Stimulated activated CD4-positive, alpha-beta T cell treated with anti-CD3 and anti-CD28 coated beads, TNF-alpha, amount 100 ng/mL, for 1 hour (primary cell): Measurements from ENCODE around the gene RIPOR2.
"Not testable (repeated sequence)": the region's sequence is repeated elsewhere in the genome, so short reads cannot be mapped to it uniquely, and the experiment has no call there.

ENCODE experiments used
- DNase-seq, 3 donors: peaks; one replicate each; pipeline ENCODE4 v3.0.0-alpha.2; 2020; ENCODE audit warnings: low read depth in 3 of 3, low spot score in 1 of 3

The RIPOR2 gene

DNA sequence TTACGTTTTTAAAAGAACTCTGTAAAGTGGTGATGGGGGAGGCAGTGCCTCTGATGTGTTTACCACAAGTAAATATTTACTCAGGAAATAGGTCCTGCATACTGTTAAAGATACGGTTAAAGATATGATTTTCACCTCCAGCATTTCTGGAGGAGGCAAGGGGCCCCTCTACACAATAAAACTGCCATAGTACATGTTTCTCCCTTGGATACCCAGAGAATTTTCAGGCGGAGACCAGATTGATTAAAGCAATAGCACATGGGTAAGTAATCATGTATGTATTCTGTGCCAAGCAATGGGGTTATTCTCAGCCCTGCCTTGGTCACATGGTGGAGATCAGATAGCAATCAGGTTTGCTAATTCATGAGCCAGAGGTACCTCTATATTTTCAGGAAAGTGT lies 9.6 kb downstream of the RIPOR2 start:
- DNase-seq = no peak

DNA sequence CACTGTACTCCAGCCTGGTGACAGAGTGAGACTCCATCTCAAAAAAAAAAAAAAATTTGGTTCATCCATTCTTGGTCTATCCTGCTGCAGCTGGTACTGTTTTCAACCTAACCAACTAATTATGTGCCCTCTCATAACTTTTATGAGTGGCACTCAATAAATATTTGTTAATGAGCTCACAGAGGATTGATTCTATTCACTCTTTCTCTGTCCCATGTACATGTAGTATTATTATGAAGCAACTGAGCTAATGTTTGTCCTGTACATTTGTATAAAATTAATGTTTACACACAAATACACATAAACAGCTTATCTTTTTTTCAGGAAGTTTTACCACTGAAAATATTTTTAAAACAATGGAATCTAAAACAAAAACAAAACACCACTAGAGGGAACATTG lies 10.1 kb downstream of the RIPOR2 start:
- DNase-seq = no peak

GRCh38 chr6:24924580-24925356 lies 11.0 kb downstream of the RIPOR2 start:
- DNase-seq = no peak

GRCh38 chr6:24923885-24924401 lies 11.8 kb downstream of the RIPOR2 start:
- DNase-seq = no peak

GRCh38 chr6:24922814-24923213 lies 12.9 kb downstream of the RIPOR2 start:
- DNase-seq = no peak

GRCh38 chr6:24922170-24922569 lies 13.6 kb downstream of the RIPOR2 start:
- DNase-seq = no peak

GRCh38 chr6:24920136-24920535 lies 15.6 kb downstream of the RIPOR2 start:
- no peak for DNase-seq

GRCh38 chr6:24919056-24919892 lies 16.5 kb downstream of the RIPOR2 start:
- DNase-seq = no peak

DNA sequence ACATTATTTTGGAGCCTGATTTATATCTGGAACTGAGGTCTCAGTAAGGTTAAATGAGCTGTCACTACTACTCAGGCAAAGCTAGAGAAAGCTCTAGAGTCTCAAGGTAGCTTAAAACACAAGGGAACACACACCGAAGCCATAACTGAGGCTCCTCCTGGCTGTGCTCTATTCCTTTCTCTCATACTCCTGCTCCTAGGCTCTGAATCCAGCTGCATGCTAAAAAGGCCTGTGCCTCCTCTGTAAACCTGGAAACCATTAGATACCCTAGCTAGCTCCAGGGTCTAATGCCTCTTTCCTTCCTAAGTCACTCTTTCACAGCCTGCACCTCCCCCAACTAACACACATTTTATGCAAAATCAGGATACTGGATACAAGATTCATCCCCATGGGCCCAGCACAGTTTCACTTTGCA lies 17.1 kb downstream of the RIPOR2 start:
- DNase-seq = no peak

- DNase-seq = no peak
These were observed 19.3 kb downstream of the RIPOR2 start for GRCh38 chr6:24916496-24916895.

DNA sequence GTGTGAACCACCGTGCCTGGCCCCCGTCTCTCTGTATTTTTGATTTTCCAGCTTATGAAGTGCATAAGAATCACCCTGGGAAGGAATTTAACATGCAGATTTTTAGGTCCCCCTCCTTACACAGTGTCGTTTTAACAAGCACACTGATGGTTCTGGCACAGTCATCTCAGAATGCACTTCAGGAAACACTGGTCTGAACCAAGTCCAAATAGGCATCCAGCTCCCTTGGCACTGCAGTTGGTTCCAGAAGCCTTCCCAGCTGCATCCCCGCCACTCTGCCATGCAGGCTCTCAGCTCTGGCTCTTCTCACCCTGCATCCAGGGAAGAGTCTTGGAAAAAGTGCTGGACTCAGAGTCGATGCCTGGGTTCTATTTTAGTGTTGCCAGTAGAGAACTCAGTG lies 20.1 kb downstream of the RIPOR2 start:
- DNase-seq = no peak

DNA sequence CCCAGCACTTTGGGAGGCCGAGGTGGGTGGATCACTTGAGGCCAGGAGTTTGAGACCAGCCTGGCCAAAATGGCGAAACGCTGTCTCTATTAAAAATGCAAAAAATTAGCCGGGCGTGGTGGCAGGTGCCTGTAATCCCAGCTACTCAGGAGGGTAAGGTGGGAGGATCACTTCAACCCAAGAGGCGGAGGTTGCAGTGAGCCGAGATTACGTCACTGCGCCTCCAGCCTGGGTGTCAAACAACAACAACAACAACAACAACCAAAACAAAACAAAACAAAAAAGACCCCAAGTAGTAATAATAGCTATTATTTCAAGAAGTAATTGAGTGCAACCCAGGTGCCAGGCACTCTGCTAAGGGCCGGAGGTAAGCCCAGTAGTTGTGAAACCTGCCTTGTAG lies 21.7 kb downstream of the RIPOR2 start:
- not testable (repeated sequence) for DNase-seq

GRCh38 chr6:24911796-24912382 lies 23.9 kb downstream of the RIPOR2 start:
- no peak for DNase-seq

DNA sequence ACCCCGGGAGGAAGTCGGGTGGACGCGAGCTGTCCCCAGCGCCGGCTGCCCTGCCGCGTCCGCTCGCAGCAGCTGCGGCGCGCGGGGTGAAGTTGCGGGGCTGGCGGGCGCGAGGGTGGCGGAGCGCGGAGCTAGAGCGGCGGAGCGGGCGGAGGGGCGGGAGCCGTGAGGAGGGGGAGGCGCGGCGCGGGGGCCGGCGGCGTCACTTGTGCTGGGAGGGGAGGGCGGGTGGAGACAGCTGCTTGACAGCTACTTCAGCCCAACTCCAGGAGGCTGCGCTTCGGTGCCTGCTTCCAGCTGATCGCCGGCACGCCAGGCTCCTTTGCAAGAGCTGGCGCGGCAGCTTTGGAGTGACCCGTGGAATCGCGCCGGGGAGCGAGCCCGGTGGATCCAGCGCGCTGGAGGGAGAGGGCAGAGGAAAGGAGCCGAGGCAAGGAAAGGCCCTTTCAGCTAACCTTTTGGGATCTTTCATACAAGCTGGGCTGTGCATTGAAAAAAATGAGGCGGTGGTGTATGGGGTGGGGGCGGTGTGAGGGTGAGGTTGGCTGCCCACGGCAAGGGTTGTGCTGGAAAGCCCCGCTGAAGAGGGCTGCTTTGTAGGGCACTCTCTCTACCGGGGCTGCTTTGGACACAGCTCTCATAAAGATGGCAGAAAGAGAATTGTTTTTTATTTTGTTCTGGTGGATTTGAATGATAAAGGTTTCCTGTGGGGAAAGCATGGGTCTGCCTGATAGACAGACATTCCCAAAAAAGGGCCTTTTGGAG lies 24.6 kb downstream of the RIPOR2 start:
- peak in 1 of 3 donors; percentile 49 for DNase-seq

GRCh38 chr6:24910331-24910960 lies 25.3 kb downstream of the RIPOR2 start:
- no peak for DNase-seq

- no peak for DNase-seq
These were observed 26.2 kb downstream of the RIPOR2 start for GRCh38 chr6:24909241-24910216.

DNA sequence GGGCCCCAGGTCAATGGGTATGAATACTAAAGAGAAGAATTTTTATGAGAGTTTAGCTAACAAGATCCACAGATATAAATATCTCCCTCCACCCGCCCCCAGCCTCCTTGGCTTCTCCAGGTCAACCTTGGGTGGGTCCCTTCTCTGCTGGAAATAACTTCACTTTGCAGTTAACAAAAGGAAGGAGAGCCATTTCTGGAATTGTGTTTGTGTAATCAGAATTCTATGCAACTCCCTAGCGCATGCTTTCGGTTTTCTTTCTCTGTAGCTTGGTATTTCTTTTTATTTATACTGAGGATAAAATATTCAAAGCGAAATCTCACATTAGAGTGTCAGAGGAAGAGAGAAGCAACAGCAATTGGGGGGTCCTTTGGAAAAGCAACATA lies 27.1 kb downstream of the RIPOR2 start:
- no peak for DNase-seq

DNA sequence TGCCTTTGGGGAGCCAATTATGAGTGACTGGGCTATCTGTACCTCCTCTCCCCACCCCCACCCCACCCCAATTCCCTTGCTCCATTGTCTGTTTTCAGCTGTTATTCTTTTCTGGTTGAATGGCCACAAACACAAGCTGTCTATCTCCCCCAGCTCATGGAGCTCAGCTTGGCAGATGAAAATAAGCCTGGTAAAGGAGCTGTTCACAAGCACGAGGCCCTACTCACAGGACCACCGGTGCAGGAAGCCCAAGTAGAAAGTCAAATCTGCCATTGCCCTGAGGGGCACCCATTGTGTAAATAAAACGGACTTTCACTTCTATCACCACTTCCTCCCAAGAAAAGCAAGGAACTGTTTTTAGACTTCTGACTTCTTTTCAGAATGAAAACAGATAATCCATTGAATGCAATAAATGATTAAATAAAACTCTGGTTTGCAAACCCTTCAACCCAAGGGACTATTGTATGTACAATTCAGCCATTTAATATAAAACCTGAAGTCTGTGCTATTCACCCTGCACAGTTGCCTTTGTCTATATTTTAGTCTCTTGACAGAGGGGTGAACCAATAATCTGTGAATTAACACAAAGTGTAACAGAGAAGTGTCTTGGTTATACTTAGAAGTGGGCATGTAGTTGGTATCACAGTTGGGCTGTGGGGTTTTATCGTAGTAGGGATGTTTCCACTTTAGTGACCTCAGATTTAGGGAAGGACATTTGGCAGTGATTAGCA lies 27.7 kb downstream of the RIPOR2 start:
- DNase-seq = no peak

DNA sequence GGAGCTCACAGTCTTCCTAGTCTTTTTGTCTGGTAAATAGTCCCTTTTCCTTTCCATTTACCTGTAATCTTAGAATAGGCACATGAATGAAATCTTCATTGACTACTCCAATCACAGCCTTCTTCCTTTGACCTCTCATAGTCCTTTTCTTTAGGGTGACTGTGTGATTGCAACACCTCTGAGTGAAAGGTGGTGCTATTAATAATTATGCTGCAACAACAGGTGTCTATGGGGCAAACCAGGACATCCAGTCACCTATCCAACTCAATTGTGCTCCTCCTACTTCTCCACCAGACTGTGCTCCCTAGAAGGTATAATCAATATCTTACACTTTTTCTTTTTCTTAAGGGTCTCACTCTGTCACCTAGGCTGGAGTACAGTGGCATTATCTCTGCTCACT lies 29.4 kb downstream of the RIPOR2 start:
- no peak for DNase-seq
